A549 (cell line): ENCODE results near the gene KRTAP3-2.

Experiments used
- EHF ChIP-seq: fragments of 250-450 bp; sonication (Bioruptor Pico); IDR thresholded peaks from 2 replicates; pipeline ENCODE4 v1.5.0; 2020; ENCODE audit warnings: mild to moderate bottlenecking
- EP300 ChIP-seq, 2 experiments: fragments of >200 bp; sonication (Bioruptor Twin); formaldehyde crosslinking; IDR thresholded peaks; 2 replicates in 1 of 2; 3 replicates in 1 of 2; pipeline ENCODE4 v1.6.1; 2016 to 2017
- HOXB13 ChIP-seq: fragments of 250-450 bp; sonication (Bioruptor Pico); IDR thresholded peaks from 2 replicates; pipeline ENCODE4 v1.5.0; 2020; ENCODE audit warnings: low read depth, mild to moderate bottlenecking, moderate library complexity
- KDM5A ChIP-seq: fragments of 200-600 bp; sonication (generic); IDR thresholded peaks from 2 replicates; pipeline ENCODE4 v1.6.1; 2016; ENCODE audit warnings: antibody characterized with exemption, mild to moderate bottlenecking
- RAD21 ChIP-seq, 2 experiments: fragments of >200 bp in 1 of 2; sonication (Bioruptor Twin) in 1 of 2; formaldehyde crosslinking in 1 of 2; IDR thresholded peaks in 1 of 2; conservative IDR thresholded peaks in 1 of 2; 2 replicates in 1 of 2; 3 replicates in 1 of 2; pipeline ENCODE4 v1.6.1; 2012 to 2018; ENCODE audit warnings: inconsistent platforms in 1 of 2
- RCOR1 ChIP-seq: fragments of 150-350 bp; IDR thresholded peaks from 2 replicates; pipeline ENCODE4 v1.6.1; 2014; ENCODE audit warnings: antibody characterized with exemption, low read length, low read depth
- SREBF2 ChIP-seq: fragments of 450-650 bp; IDR thresholded peaks from 2 replicates; pipeline ENCODE4 v1.6.1; 2014; ENCODE audit warnings: mild to moderate bottlenecking, moderate library complexity
- ZFP36 ChIP-seq: fragments of 450-650 bp; IDR thresholded peaks from 2 replicates; pipeline ENCODE4 v1.6.1; 2014; ENCODE audit warnings: borderline replicate concordance; ENCODE audit not compliant: partially characterized antibody
- TF ChIP-seq, protein P1 (sequence below): fragments of >200 bp; sonication (Bioruptor Twin); formaldehyde crosslinking; IDR thresholded peaks from 3 replicates; pipeline ENCODE4 v1.5.1; 2016
- TF ChIP-seq, protein P2 (sequence below): fragments of 250-450 bp; sonication (Bioruptor Pico); IDR thresholded peaks from 2 replicates; pipeline ENCODE4 v1.5.0; 2021; ENCODE audit warnings: mild to moderate bottlenecking, moderate library complexity, borderline replicate concordance

DNA sequence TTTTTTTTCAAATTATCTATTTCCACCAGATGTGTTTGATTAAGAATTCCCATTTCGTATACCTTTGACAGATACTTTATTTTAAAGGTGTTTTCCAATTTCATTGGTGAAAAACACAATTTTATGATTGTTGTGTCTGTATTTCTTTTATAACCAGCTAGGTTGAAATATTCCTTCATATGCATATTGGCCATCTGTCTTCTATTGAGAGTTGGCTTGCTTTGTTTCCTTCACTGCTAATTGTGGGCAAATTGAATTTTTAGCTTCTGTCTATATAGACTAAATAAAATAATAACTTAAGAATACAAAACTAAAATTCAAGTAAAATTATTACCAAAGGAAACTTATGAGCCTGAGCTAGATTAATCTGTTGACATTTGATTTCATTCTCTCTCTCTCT, 4.6 kb downstream of the KRTAP3-2 start:
- TF ChIP-seq, protein P1, sequence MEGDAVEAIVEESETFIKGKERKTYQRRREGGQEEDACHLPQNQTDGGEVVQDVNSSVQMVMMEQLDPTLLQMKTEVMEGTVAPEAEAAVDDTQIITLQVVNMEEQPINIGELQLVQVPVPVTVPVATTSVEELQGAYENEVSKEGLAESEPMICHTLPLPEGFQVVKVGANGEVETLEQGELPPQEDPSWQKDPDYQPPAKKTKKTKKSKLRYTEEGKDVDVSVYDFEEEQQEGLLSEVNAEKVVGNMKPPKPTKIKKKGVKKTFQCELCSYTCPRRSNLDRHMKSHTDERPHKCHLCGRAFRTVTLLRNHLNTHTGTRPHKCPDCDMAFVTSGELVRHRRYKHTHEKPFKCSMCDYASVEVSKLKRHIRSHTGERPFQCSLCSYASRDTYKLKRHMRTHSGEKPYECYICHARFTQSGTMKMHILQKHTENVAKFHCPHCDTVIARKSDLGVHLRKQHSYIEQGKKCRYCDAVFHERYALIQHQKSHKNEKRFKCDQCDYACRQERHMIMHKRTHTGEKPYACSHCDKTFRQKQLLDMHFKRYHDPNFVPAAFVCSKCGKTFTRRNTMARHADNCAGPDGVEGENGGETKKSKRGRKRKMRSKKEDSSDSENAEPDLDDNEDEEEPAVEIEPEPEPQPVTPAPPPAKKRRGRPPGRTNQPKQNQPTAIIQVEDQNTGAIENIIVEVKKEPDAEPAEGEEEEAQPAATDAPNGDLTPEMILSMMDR = no peak
- no peak for TF ChIP-seq EP300 (IDR thresholded peaks at IDR 0.05)
- no peak for TF ChIP-seq RCOR1
- TF ChIP-seq RAD21 (conservative IDR thresholded peaks at IDR 0.05 in 1 of 2, IDR thresholded peaks at IDR 0.05 in 1 of 2) = no peak
- TF ChIP-seq SREBF2 = no peak
- TF ChIP-seq ZFP36 = no peak
- TF ChIP-seq, protein P2, sequence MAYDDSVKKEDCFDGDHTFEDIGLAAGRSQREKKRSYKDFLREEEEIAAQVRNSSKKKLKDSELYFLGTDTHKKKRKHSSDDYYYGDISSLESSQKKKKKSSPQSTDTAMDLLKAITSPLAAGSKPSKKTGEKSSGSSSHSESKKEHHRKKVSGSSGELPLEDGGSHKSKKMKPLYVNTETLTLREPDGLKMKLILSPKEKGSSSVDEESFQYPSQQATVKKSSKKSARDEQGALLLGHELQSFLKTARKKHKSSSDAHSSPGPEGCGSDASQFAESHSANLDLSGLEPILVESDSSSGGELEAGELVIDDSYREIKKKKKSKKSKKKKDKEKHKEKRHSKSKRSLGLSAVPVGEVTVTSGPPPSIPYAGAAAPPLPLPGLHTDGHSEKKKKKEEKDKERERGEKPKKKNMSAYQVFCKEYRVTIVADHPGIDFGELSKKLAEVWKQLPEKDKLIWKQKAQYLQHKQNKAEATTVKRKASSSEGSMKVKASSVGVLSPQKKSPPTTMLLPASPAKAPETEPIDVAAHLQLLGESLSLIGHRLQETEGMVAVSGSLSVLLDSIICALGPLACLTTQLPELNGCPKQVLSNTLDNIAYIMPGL = no peak
- no peak for TF ChIP-seq KDM5A
- no peak for TF ChIP-seq HOXB13 (CRISPR knock-in tag)
- no peak for TF ChIP-seq EHF (CRISPR knock-in tag)
